Vagina (tissue), 2 donors: ENCODE data around the gene DLL1.

Experiments
- CTCF ChIP-seq, 3 experiments: fragments of 450-650 bp in 2 of 3; fragments of 200-600 bp in 1 of 3; sonication (generic) in 1 of 3; IDR thresholded peaks; one replicate each; pipeline ENCODE4 v1.5.1; 2017 to 2019; ENCODE audit warnings: antibody characterized with exemption in 3 of 3, mild to moderate bottlenecking in 2 of 3, moderate library complexity in 2 of 3
- POLR2A ChIP-seq, 2 donors: fragments of 450-650 bp; IDR thresholded peaks; one replicate each; pipeline ENCODE4 v1.6.1; 2017; ENCODE audit warnings: antibody characterized with exemption in 2 of 2, mild to moderate bottlenecking in 2 of 2, moderate library complexity in 2 of 2
- POLR2AphosphoS5 ChIP-seq, 2 donors: sonication (generic); formaldehyde crosslinking; IDR thresholded peaks; one replicate each; pipeline ENCODE4 v1.9.0; 2017; ENCODE audit warnings: antibody characterized with exemption in 2 of 2, mild to moderate bottlenecking in 2 of 2, low read depth in 1 of 2; ENCODE audit not compliant: insufficient read depth in 1 of 2

GRCh38 chr6:170266061-170266825 lies 24.6 kb downstream of the DLL1 start:
- TF ChIP-seq CTCF (IDR thresholded peaks at IDR 0.05), result no peak
- TF ChIP-seq POLR2A (IDR thresholded peaks at IDR 0.05), result no peak
- no peak for TF ChIP-seq POLR2AphosphoS5 (IDR thresholded peaks at IDR 0.05; ENCODE audit: insufficient read depth in 1 of 2, low read depth in 1 of 2)
